ENCODE data around the gene PYCARD.
"Not testable (repeated sequence)": the region's sequence is repeated elsewhere in the genome, so short reads cannot be mapped to it uniquely, and the experiment has no call there.

The PYCARD gene

DNA sequence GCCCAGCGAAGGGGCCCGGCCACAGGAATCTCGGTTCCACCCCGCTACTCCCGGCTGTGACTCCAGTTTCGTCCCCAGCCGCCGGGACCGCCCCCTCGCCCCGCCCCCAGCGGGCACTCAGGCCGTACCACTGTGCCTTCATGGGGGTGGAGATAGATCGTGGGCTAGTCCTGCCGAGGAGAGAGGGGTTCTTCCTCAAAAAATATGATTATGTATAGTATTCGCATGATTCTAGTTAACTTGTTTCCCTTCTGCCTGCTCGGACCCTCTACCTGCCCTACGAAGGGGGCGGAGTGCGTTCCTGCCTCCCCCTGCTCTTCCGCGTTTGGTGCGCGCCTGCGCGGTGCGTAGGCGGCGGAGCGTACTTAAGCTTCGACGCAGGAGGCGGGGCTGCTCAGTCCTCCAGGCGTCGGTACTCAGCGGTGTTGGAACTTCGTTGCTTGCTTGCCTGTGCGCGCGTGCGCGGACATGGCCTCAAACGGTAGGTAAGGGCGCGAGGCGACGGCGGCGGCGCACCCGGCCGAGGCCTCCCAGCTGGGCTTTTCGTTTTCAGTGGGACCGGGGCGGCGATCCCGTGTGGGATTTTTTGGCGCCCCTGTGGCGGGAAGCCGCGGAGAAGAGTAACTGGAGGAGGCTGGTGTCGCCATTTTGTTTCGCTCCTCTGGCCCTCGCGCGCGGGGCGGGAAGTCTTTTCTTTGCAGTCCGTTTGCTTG, 22.7 kb downstream of the PYCARD start, which contains the start of gene FUS:
FUS (plus strand) TSS at position 393 of the 713 bp plus-strand sequence; CDS start at position 469, 76 bp downstream.
- H3K27me3 ChIP-seq (ENCODE audit: low read depth, low read length): no peaks in the 10 kb centered on the region

DNA sequence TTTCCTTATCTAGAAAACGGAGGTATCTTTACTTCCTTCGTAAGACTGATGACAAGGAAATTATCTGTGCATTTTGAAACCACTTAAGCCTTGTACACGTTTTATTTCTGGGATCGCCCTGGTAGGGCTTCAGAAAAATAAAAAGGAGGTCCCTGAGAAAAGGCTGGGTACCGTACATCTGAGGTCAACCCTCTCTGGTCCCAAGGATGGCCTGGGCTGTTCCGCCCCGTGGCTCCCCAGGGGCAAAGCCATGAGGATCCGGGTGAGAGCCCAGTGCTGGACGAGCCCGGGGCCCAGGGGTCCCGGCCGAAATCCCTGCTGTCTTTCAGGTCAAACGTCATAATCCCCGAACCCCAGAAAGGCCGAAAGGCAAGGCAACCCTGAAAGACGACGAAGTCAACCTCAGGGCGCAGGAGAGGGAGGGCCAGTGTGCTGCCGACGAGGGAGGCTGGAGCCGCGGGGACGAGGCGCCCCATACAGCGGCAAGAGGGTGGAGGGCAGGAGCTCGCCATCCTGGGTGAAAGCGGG, 23.3 kb downstream of the PYCARD start:
- H3K27ac ChIP-seq (ENCODE audit: low read length): peak overlapping the region; percentile 97
- peaks cover 61% of the 10 kb centered on the region for H3K79me2 ChIP-seq (ENCODE audit: low read length)
- H3K4me1 ChIP-seq (ENCODE audit: low read length): peaks cover 34% of the 10 kb centered on the region
- H3K4me2 ChIP-seq (ENCODE audit: low read length): peak overlapping the region; percentile 98
- H3K9ac ChIP-seq (ENCODE audit: low read length): peak overlapping the region; percentile 96
- H4K20me1 ChIP-seq (ENCODE audit: insufficient read depth, low read length): peaks cover 38% of the 10 kb centered on the region
- no peak for TF ChIP-seq EZH2phosphoT487 (IDR thresholded peaks at IDR 0.05; ENCODE audit: low read depth)
- TF ChIP-seq, protein P1, sequence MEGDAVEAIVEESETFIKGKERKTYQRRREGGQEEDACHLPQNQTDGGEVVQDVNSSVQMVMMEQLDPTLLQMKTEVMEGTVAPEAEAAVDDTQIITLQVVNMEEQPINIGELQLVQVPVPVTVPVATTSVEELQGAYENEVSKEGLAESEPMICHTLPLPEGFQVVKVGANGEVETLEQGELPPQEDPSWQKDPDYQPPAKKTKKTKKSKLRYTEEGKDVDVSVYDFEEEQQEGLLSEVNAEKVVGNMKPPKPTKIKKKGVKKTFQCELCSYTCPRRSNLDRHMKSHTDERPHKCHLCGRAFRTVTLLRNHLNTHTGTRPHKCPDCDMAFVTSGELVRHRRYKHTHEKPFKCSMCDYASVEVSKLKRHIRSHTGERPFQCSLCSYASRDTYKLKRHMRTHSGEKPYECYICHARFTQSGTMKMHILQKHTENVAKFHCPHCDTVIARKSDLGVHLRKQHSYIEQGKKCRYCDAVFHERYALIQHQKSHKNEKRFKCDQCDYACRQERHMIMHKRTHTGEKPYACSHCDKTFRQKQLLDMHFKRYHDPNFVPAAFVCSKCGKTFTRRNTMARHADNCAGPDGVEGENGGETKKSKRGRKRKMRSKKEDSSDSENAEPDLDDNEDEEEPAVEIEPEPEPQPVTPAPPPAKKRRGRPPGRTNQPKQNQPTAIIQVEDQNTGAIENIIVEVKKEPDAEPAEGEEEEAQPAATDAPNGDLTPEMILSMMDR (IDR thresholded peaks at IDR 0.05; ENCODE audit: low read depth, low read length): no peak
- H3K4me3 ChIP-seq (ENCODE audit: low read length): peak overlapping the region; percentile 84
- no peak overlapping the region for H2AFZ ChIP-seq (ENCODE audit: low read depth, low read length)
- no peaks in the 10 kb centered on the region for H3K27me3 ChIP-seq (ENCODE audit: low read depth, low read length)
- no peaks in the 10 kb centered on the region for H3K9me3 ChIP-seq (ENCODE audit: insufficient read depth, low read length)
- H3K36me3 ChIP-seq (replicated peaks; ENCODE audit: low read depth, low read length): peaks cover 36% of the 10 kb centered on the region

More for the DNA sequence above, 22.7 kb downstream of the PYCARD start, which contains the start of gene FUS:
- peak within 1 kb of the TSS; percentile 97 for H3K27ac ChIP-seq (ENCODE audit: low read length)
- peaks cover 34% of the 10 kb centered on the region for H3K4me1 ChIP-seq (ENCODE audit: low read length)
- H3K4me2 ChIP-seq (ENCODE audit: low read length): peak within 1 kb of the TSS; percentile 98
- peaks cover 43% of the 10 kb centered on the region for H4K20me1 ChIP-seq (ENCODE audit: insufficient read depth, low read length)
- H3K79me2 ChIP-seq (ENCODE audit: low read length): peaks cover 67% of the 10 kb centered on the region
- H3K36me3 ChIP-seq (replicated peaks; ENCODE audit: low read depth, low read length): peaks cover 40% of the 10 kb centered on the region
- H2AFZ ChIP-seq (ENCODE audit: low read depth, low read length): peak within 1 kb of the TSS; percentile 53; the same call in 1 of the 2 replicates
- TF ChIP-seq EZH2phosphoT487 (IDR thresholded peaks at IDR 0.05; ENCODE audit: low read depth): no peak
- TF ChIP-seq, protein P1 (IDR thresholded peaks at IDR 0.05; ENCODE audit: low read depth, low read length): no peak
- no peaks in the 10 kb centered on the region for H3K9me3 ChIP-seq (ENCODE audit: insufficient read depth, low read length)
- H3K4me3 ChIP-seq (ENCODE audit: low read length): peak within 1 kb of the TSS; percentile 84
- H3K9ac ChIP-seq (ENCODE audit: low read length): peak within 1 kb of the TSS; percentile 96

DNA sequence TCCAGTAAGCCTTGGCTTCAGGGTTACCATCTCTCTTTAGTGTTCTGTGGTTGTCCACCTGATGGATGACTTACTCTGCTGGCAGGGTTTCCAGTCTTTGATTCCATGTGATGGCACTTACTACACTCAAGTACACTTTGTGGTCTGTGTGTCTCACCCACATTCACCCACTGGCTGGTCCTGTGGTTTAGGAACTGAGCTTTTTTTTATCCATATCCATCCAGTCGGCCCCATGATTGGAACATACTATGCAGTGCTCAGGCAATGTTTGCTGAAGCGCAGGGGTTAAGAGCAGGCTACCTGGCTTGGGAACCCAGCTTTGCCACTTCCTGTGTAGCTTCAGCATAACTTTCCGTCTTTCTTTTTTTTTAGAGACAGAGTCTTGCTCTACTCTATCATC, 25.4 kb downstream of the PYCARD start:
- Histone ChIP-seq H3K36me3 (replicated peaks; ENCODE audit: low read depth, low read length) (peaks cover 15% of the 10 kb centered on the region), H3K4me3 (ENCODE audit: low read length) (no peak overlapping the region), H3K79me2 (ENCODE audit: low read length) (peaks cover 40% of the 10 kb centered on the region), H2AFZ (ENCODE audit: low read depth, low read length) (peak overlapping the region; percentile 47; the same call in 1 of the 2 replicates), H3K27me3 (ENCODE audit: low read depth, low read length) (no peaks in the 10 kb centered on the region), H3K4me2 (ENCODE audit: low read length) (peak overlapping the region; percentile 4), H3K9ac (ENCODE audit: low read length) (no peak overlapping the region), H3K27ac (ENCODE audit: low read length) (no peak overlapping the region), H4K20me1 (ENCODE audit: insufficient read depth, low read length) (peaks cover 17% of the 10 kb centered on the region), H3K4me1 (ENCODE audit: low read length) (peaks cover 24% of the 10 kb centered on the region), H3K9me3 (ENCODE audit: insufficient read depth, low read length) (no peaks in the 10 kb centered on the region)
- TF ChIP-seq EZH2phosphoT487 (IDR thresholded peaks at IDR 0.05; ENCODE audit: low read depth): no peak
- TF ChIP-seq, protein P1 (IDR thresholded peaks at IDR 0.05; ENCODE audit: low read depth, low read length): no peak

DNA sequence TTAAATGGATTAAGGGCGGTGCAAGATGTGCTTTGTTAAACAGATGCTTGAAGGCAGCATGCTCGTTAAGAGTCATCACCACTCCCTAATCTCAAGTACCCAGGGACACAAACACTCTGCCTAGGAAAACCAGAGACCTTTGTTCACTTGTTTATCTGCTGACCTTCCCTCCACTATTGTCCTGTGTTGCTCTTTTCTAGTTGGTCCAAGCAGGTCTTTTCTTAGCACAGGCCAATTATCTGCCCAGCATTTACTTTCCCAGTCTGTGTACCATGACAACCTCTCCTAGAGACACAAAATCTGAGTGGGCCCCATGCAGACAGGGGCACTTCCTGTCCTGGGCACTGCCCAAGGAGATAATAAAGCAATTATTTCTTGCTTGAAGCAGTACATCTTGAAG, 32.5 kb downstream of the PYCARD start:
- not testable (repeated sequence) for H3K4me3 ChIP-seq (ENCODE audit: low read length); H3K9ac ChIP-seq (ENCODE audit: low read length); H3K27ac ChIP-seq (ENCODE audit: low read length); H3K27me3 ChIP-seq (ENCODE audit: low read depth, low read length); H3K36me3 ChIP-seq (replicated peaks; ENCODE audit: low read depth, low read length); H3K4me2 ChIP-seq (ENCODE audit: low read length); H3K4me1 ChIP-seq (ENCODE audit: low read length); H3K9me3 ChIP-seq (ENCODE audit: insufficient read depth, low read length); H3K79me2 ChIP-seq (ENCODE audit: low read length); H4K20me1 ChIP-seq (ENCODE audit: insufficient read depth, low read length); H2AFZ ChIP-seq (ENCODE audit: low read depth, low read length)
